K562 (cell line): ENCODE measurements around the gene CA5B.

Source experiments
- ARHGAP35 ChIP-seq: fragments of 450-650 bp; IDR thresholded peaks from 2 replicates; pipeline ENCODE4 v1.6.1; 2018; ENCODE audit not compliant: partially characterized antibody
- TF ChIP-seq, protein P1 (sequence below): sonication (generic); formaldehyde crosslinking; IDR thresholded peaks from 2 replicates; pipeline ENCODE4 v1.8.0; 2022; ENCODE audit warnings: missing genetic modification reagents, mild to moderate bottlenecking, borderline replicate concordance

DNA sequence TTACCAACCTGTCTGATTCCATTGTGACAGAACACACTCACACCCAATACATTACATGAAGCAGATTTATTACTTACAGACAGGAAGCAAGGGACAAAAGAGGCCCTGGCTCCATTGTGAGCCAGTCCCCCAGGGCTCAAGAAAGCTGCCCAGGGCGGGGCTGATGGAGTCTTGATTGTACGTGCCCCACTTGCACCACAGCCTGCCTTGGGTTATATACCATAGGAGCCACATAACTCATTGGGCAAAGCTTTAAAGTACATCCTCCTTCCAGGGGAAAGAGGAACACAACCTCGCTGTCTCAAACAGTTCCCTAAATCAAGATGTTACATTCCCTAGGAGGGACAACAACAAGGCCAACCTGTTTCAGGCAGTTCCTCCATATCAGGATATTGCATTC lies 48.8 kb downstream of the CA5B start:
- TF ChIP-seq, protein P1, sequence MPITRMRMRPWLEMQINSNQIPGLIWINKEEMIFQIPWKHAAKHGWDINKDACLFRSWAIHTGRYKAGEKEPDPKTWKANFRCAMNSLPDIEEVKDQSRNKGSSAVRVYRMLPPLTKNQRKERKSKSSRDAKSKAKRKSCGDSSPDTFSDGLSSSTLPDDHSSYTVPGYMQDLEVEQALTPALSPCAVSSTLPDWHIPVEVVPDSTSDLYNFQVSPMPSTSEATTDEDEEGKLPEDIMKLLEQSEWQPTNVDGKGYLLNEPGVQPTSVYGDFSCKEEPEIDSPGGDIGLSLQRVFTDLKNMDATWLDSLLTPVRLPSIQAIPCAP (CRISPR knock-in tag), result no peak
- TF ChIP-seq ARHGAP35, result no peak
